Natural killer cell (primary cell): ENCODE measurements around the gene NANOS3. TPM values are rescaled to one million over a fixed set of nuclear protein-coding genes. Genes with fewer than 3 reads are reported as not detected.
A peak's percentile ranks its signal among the peaks of the same experiment; 100 is the strongest.
"Not testable (repeated sequence)": the region's sequence is repeated elsewhere in the genome, so short reads cannot be mapped to it uniquely, and the experiment has no call there.

Experiments used
- ATAC-seq, 3 donors: fragments of 150-1000 bp in 2 of 3; fragments of 200-7000 bp in 1 of 3; cut with Tn5 transposase; 1 replicate in 1 of 3; 2 replicates in 2 of 3; pipeline ENCODE4 v1.10.0; 2021; ENCODE audit warnings: mild to moderate bottlenecking in 2 of 3, moderate library complexity in 2 of 3
- DNase-seq, 2 donors: peaks; one replicate each; pipeline versions ENCODE4 v3.0.0 to v3.0.0-alpha.2; 2013 to 2021; ENCODE audit warnings: mixed read lengths in 1 of 2
- H3K27ac ChIP-seq: one replicate; pipeline ENCODE4 v1.5.1; 2013; ENCODE audit warnings: mild to moderate bottlenecking, low read length
- H3K27me3 ChIP-seq: one replicate; pipeline ENCODE4 v1.6.1; 2013; ENCODE audit warnings: low read length; ENCODE audit not compliant: control insufficient read depth, insufficient read depth
- H3K36me3 ChIP-seq: one replicate; pipeline ENCODE4 v1.6.1; 2013; ENCODE audit warnings: low read length; ENCODE audit not compliant: control insufficient read depth, insufficient read depth
- H3K4me1 ChIP-seq: one replicate; pipeline ENCODE4 v1.6.1; 2013; ENCODE audit warnings: low read length; ENCODE audit not compliant: control insufficient read depth, insufficient read depth
- H3K4me3 ChIP-seq: one replicate; pipeline ENCODE4 v1.5.1; 2013; ENCODE audit warnings: low read length
- H3K9me3 ChIP-seq: one replicate; pipeline ENCODE4 v1.6.1; 2013; ENCODE audit warnings: low read length; ENCODE audit not compliant: control insufficient read depth, insufficient read depth
- H3K27ac Mint-ChIP-seq, 2 donors: one replicate each; pipeline ENCODE4 v1.8.0; 2022; ENCODE audit warnings: mild to moderate bottlenecking in 2 of 2, mixed read lengths in 2 of 2, moderate library complexity in 1 of 2
- H3K27me3 Mint-ChIP-seq, 2 donors: one replicate each; pipeline ENCODE4 v1.8.0; 2022; ENCODE audit warnings: low read depth in 2 of 2, mixed read lengths in 2 of 2
- H3K36me3 Mint-ChIP-seq: one replicate; pipeline ENCODE4 v1.8.0; 2022; ENCODE audit warnings: mixed read lengths
- H3K4me1 Mint-ChIP-seq, 2 donors: one replicate each; pipeline ENCODE4 v1.8.0; 2022; ENCODE audit warnings: mixed read lengths in 2 of 2
- H3K4me3 Mint-ChIP-seq: one replicate; pipeline ENCODE4 v1.8.0; 2022; ENCODE audit warnings: mild to moderate bottlenecking, moderate library complexity, mixed read lengths
- H3K9me3 Mint-ChIP-seq, 2 donors: one replicate each; pipeline ENCODE4 v1.8.0; 2022; ENCODE audit warnings: mixed read lengths in 2 of 2
- WGBS: methylation state at CpG from one replicate; pipeline ENCODE4 v1.1.7; 2013; ENCODE audit warnings: missing lambda C conversion rate; ENCODE audit not compliant: insufficient coverage; 5-methylcytosine and 5-hydroxymethylcytosine counted together
- intact Hi-C: fragments of 100-400 bp; cut with micrococcal nuclease; formaldehyde crosslinking; loops from one replicate; pipeline ENCODE4 v1.14.2; 2022
- total RNA-seq, 4 donors: library from RNA; stranded (reverse); fragments of 120-200 nt in 1 of 4; gene quantifications; one replicate each; pipeline versions ENCODE4 v1.2.3 to v1.2.4, GENCODE V29; 2013 to 2022
- TF ChIP-seq, protein P1 (sequence below): fragments of 200-600 bp; IDR thresholded peaks from one replicate; pipeline ENCODE4 v1.8.0; 2022; ENCODE audit warnings: antibody characterized with exemption

Gene NANOS3
- total RNA-seq, 3 donors from 2014 or later (not counting 1 experiment from before 2014, with no cell fraction given), result 2.6 to 6.3 (median 3.0) TPM

DNA sequence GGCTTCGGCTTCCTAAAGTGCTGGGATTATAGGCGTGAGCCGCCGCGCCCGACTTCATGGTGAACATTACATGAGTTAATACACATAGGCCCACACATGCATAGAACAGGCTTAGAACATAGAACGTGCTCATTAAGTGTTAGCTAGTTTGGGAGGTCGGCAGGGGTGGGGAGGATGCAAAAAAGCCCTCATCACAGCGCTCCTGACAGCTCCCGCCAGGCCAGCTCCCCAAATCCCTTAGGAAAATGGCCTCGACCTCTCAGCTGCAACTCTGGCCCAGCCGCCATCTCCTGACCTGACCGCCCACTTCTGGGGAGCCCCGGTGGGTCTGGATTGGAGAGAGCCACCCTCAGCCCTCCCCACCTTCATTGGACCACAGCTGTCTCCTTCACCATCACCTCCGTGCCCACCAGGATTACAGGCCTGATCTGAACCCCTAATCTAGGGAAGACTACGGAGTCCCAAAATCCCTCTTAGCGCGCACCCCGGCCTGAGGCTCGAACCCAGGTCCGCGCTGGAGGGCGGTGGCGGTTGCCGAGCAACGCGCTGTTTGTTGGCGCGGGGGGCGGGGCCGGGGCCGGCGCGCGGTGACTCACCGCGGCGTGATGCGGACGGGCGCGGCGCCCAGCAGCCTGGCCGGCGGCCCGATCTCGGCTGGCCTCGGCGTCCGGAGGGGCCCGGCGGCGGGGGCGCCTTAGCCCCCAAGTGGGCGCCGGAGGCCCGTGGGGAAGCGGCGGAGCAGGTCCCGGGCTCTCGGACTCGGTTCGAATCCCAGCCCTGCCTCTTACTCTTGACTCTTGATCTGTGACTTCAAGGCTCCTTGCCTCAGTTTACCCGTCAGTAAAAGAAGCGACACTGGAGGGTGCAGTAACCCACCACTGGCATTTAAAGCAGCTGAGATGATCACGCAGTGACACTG lies 26.7 kb upstream of the NANOS3 start:
- Mint-ChIP-seq H3K9me3 (no peaks in the 10 kb centered on the region), H3K36me3 (no peaks in the 10 kb centered on the region), H3K4me3 (peak overlapping the region; percentile 80), H3K27ac (peak overlapping the region; percentile 80 to 100), H3K4me1 (peaks cover 23 to 43% of the 10 kb centered on the region in 2 donors), H3K27me3 (no peaks in the 10 kb centered on the region)
- TF ChIP-seq, protein P1, sequence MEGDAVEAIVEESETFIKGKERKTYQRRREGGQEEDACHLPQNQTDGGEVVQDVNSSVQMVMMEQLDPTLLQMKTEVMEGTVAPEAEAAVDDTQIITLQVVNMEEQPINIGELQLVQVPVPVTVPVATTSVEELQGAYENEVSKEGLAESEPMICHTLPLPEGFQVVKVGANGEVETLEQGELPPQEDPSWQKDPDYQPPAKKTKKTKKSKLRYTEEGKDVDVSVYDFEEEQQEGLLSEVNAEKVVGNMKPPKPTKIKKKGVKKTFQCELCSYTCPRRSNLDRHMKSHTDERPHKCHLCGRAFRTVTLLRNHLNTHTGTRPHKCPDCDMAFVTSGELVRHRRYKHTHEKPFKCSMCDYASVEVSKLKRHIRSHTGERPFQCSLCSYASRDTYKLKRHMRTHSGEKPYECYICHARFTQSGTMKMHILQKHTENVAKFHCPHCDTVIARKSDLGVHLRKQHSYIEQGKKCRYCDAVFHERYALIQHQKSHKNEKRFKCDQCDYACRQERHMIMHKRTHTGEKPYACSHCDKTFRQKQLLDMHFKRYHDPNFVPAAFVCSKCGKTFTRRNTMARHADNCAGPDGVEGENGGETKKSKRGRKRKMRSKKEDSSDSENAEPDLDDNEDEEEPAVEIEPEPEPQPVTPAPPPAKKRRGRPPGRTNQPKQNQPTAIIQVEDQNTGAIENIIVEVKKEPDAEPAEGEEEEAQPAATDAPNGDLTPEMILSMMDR, result no peak
- WGBS, result 23% methylated on average over 66 of the region's 66 CpGs
- H3K4me3 ChIP-seq, result peak overlapping the region; percentile 15
- H3K4me1 ChIP-seq, result peaks cover 51% of the 10 kb centered on the region
- DNase-seq (peak; percentile 82 to 85), ATAC-seq (peak; percentile 9 to 30 (median 16))
- H3K27me3 ChIP-seq, result no peaks in the 10 kb centered on the region
- peak overlapping the region; percentile 80 for H3K27ac ChIP-seq
- intact Hi-C loops, result loop anchor here (5.0 kb wide), 1 partner anchor 693 kb away; no protein-coding TSS in a partner anchor
- H3K36me3 ChIP-seq, result no peaks in the 10 kb centered on the region
- H3K9me3 ChIP-seq, result no peaks in the 10 kb centered on the region

DNA sequence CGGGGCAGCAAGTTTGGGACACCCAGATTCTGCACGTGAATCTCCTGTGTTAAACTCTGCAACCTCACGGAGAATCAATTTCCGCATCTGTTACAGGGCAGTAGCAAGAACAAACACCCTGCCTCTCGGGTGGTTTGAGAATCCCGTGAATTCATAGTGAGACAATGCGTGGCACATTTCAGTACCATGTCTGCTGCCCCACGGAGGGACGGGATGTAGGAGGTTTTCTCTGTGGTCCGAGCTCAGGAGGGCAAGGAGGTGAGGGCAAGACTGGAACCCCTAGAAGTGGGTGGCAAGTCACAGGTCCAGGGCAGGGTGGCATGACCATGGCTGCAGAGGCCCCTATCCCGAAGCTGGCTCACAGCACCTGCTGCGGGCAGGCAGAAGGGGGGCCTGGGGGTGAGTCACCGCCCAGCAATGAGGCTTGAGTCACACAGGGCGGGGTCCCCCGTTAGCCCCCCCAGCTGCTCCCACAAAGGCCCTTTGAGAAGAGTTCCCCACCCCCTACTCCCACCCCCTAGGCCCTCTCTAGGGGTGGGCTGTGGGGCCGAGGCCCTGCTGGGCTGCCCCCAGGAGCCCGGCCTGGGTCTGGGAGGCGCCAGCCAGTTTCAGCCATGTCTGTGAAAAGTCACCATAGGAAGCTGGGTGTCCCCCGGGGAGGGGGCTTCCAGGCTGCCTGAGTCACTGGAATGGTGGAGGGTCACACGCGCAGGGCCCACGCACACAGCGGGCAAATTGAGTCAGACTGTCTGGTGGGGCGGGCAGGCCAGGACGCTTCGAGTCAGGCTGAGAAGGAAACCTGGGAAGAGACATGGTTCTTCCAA lies 25.8 kb upstream of the NANOS3 start:
- Mint-ChIP-seq H3K4me1 (peaks cover 14 to 34% of the 10 kb centered on the region in 2 donors), H3K36me3 (no peaks in the 10 kb centered on the region), H3K27ac (peak overlapping the region; percentile 80 to 100), H3K4me3 (peak overlapping the region; percentile 80), H3K27me3 (no peaks in the 10 kb centered on the region), H3K9me3 (no peaks in the 10 kb centered on the region)
- Histone ChIP-seq H3K4me3 (peak overlapping the region; percentile 15), H3K36me3 (no peaks in the 10 kb centered on the region), H3K4me1 (peaks cover 43% of the 10 kb centered on the region), H3K27ac (peak overlapping the region; percentile 77), H3K27me3 (no peaks in the 10 kb centered on the region), H3K9me3 (no peaks in the 10 kb centered on the region)
- intact Hi-C loops, result no loop called here
- peak; percentile 71 to 75 for DNase-seq
- ATAC-seq, result peak in 1 of 3 donors; percentile 16
- WGBS, result 71% methylated on average over 25 of the region's 26 CpGs
- TF ChIP-seq, protein P1, result no peak

DNA sequence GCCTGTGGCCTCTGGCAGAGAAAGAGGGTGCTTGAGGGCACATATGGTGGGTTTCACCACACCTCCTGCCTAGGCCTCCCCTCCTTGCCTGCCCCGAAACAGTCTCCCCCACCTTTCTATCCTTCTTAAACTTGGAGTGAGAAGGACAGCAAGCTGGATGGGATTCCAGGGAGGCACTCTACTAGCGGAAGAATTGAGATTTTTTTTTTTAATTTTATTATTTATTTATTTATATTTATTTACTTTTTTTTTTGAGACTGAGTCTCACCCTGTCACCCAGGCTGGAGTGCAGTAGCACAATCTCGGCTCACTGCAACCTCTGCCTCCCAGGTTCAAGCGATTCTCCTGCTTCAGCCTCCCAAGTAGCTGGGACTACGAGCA lies 25.2 kb upstream of the NANOS3 start:
- H3K9me3 Mint-ChIP-seq, H3K27me3 ChIP-seq, H3K27ac ChIP-seq, H3K36me3 Mint-ChIP-seq, ATAC-seq, intact Hi-C loops, H3K4me3 Mint-ChIP-seq, DNase-seq, H3K9me3 ChIP-seq, H3K27me3 Mint-ChIP-seq, H3K4me3 ChIP-seq, H3K36me3 ChIP-seq: not testable (repeated sequence)
- 93% methylated on average over 3 of the region's 5 CpGs for WGBS
- H3K4me1 ChIP-seq, result peaks cover 37% of the 10 kb centered on the region
- peak overlapping the region in 1 of 2 donors; percentile 100 for H3K27ac Mint-ChIP-seq
- peaks cover 8 to 28% of the 10 kb centered on the region in 2 donors for H3K4me1 Mint-ChIP-seq

DNA sequence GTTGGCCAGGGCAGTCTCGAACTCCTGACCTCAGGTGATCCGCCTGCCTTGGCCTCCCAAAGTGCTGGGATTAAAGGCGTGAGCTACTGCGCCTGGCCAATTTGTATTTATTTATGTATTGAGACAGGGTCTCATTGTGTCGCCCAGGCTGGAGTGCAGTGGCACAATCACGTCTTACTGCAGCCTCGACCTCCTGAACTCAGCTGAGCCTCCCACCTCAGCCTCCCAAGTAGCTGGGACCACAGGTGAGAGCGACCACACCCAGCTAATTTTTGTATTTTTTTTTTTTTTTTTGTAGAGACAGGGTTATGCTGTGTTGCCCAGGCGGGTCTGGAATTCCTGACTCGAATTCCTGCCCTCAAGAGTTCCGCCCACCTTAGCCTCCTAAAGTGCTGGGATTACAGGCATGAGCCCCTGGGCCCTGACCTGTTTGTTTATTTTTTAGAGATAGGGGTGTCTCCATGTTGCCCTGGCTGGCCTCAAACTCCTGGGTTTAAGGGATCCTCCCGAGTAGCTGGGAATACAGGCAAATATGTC lies 24.7 kb upstream of the NANOS3 start:
- WGBS, result 93% methylated on average over 10 of the region's 12 CpGs
- DNase-seq, H3K36me3 Mint-ChIP-seq, H3K4me3 ChIP-seq, ATAC-seq, H3K9me3 ChIP-seq, H3K9me3 Mint-ChIP-seq, H3K27me3 Mint-ChIP-seq, H3K4me3 Mint-ChIP-seq, H3K27me3 ChIP-seq, H3K36me3 ChIP-seq, intact Hi-C loops, H3K27ac ChIP-seq: not testable (repeated sequence)
- Mint-ChIP-seq H3K4me1 (peaks cover 6 to 23% of the 10 kb centered on the region in 2 donors), H3K27ac (peak overlapping the region in 1 of 2 donors; percentile 100)
- H3K4me1 ChIP-seq, result peaks cover 32% of the 10 kb centered on the region
